Glomerular visceral epithelial cell (primary cell): ENCODE results near the gene CDC42BPA.

ENCODE experiments used
- DNase-seq: peaks from one replicate; pipeline ENCODE4 v3.0.0-alpha.2; 2016; ENCODE audit errors: extremely low spot score

The CDC42BPA gene

DNA sequence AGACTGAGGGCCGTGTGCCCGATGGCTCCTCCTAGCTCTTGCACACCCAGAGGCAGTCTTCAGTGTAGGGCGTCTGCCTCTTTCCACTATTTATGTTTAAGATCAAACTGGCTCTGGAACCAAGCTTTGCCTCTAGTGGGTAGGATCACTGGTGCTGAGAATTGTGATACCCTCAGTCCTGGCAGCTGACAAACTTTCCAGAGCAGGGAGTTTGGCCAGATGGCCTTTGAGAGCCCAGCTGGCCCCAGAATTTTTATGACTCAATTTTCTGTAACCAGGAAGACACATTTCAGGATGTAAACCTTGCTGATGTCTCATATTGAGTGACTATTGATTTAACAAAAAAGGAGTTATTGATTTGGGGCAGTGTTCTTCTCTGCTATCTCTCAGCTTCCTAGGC lies 371.5 kb downstream of the CDC42BPA start:
- DNase-seq: no peak

DNA sequence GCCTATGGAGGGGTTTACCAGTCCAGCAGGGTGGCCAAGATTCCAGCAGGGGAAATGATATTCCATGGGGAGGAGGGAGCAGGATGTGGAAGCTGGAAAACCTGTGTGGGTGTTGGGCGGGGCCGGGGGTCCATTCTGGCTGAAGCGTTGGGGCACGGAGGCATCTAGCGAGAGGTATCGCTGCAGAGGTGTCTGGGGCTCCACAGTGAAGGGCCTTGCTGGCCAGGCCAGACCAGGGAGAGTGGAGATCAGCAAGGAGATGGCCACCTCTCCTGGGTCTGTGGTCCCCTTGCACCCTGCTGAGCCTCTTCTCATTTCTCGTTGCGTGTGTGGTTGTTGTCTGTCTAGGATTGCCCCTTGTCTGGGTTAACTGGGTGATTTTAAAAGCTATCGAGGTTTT lies 372.0 kb downstream of the CDC42BPA start:
- DNase-seq: no peak

DNA sequence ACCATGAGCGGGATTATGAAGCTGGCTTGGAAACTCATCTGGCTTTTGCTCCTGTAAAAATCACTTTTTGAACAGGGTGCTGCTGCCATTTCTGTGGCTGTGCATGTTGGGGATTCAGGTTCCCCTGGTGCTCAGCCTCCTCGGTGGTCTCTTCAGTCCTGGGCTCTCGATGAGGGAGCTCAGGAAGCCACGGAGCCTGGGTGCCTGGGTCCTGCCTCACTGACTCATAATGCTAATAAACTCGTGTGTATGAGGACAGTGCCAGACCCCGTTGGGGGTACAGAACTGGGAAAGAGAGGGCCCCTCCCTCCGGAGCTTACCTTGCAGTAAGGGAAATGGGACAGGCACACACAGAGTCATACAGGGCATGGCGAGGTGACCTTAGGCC lies 372.4 kb downstream of the CDC42BPA start:
- no peak for DNase-seq

DNA sequence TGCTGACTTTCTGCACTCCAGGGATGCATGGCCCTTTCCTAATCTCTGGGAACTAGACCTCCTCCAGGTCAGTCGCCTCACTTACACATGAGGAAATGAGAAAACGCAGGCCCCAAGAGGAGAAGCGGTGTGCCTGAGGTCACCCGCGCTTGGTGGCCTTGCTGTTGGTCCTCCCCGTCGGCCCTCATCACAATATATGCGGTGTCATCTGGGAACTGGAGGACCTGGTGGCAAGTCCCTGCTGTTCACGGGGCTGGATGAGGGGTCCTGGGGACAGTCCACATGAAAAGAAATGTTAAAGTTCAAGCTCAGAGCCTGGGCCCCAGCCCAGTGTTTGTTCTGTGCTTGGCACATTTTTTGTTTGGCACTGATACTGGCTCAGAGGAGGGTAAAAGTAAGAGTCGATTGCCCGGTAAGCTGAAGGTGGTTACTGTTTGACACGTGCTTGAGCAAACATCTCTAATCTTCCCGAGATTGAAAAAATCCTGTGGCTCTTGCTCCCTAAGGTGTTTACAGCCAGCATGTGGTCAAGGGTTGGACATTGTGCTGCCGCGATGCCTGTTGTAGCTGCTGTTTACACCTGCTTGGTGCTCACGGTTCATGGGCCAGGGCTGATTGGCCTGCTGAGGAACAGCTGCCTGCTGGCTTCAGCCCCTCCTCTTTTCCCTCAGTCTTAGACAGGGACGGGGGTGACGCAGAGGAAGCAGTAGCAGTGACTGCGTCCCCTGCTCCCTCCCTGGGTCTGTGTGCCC lies 373.0 kb downstream of the CDC42BPA start:
- DNase-seq: no peak

DNA sequence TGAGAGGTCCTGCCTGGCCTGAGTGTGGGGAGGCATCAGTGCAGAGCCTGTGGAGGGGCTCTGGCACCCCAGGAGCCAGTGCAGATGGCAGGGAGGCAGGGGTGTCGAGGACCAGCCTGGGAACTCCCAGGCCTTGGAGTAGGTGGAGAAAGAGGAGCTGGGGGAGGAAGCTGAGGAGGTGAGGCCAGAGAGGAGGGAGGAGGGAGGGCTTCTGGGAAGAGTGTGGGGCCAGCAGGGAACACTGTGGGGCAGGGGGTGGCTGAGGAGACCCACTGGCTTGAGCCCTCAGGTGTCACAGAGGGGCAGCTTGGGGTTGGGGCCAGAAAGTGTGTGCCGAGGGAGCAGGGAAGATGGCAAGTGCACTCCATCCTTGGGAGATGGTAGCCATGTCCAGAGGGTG lies 374.4 kb downstream of the CDC42BPA start:
- DNase-seq: no peak

DNA sequence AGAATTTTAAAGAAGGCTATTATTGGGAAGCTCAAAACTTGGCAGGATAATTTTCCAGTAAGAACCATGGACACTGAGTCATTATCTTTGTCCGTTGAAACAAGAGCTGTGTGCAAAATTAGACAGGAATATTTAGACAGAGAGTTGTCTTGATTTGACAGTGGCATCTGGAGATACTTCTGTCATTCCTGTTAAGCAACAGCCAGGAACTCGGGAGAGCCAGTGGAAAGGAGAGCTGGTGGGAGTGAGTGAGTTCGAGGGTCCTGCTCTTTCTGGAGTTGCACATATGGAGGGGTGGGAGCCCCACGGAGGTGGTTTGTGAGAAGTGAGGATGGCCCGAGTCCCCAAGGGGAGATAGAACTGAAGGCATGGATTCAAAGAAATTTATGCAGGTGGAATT lies 375.1 kb downstream of the CDC42BPA start:
- DNase-seq: no peak

DNA sequence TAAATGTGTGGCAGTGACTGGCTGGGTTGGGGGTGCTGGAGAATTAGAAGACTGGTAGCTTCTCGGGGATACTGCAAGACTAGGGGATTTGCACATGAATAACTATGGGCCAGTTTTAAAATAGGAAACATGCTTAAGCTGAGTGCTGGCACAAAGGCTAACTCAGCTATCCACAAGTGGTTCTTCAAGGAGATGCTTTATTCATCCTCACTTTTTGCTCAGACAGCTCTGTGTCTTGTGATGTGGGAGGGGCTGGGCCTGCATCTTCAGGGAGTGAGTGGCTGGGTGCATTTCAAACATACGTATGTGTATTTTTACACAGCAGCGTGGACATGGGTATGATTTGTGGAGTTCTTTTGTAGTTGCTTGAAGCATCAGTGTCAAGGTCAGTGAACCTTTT lies 375.9 kb downstream of the CDC42BPA start:
- no peak for DNase-seq

DNA sequence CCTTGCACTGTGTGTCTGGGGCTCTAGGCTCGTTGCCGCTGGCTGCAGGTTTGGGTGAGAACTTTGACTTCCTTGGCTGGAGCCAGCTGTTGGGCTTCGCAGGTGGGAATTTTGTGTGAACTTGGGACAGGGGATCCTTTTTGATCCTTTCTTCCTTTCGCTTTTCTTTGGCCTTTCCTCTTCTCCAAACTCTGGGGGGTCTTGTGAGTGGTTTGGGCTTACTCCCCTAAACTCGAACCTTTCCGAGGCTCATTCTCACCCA lies 377.6 kb downstream of the CDC42BPA start:
- DNase-seq: no peak

DNA sequence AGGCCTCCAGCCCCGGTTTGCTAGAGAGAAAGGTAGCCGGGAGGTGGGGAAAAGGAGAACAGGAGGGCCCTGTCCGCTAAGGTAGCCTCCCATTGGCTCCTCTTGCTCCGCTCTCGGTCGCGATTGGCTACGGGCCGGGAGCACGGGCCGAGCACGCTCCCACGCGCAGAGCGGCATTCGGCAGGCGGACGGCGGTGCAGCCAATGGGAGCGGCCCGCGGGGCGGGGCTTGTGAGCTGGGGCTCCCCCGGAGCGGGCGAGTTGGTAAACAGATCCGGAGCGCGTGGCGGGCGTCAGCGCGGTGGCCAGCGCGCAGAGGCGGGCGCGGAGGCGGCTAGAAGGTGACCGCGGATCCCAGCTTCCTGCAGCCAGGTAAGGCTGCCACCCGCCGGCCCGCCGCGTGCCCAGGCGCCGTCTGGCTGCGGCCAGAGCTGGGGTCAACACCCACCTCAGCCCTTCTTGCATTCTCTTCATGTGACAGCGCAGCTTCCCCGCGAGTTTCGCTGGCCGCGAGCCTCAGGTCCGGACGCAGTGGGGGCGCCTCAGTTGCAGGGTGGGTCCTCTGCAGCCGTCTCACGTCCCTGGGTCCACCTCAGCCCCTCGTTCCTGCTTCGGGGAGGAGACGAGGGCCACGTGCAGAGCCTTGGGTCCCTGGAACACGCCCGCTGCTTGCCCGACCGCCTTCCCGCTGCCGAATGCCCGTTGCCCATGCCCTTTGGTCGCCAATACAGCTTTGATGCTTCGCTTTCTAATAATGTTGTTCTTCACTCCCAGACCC lies 378.1 kb downstream of the CDC42BPA start, which contains the start of gene COQ8A:
Gene COQ8A, plus strand, starts transcription at position 266 of the 777 bp plus-strand sequence. CDS start 21,092 bp downstream, outside the sequence.
- DNase-seq: peak; percentile 100
